ENCODE measurements around the gene MCRS1.
"Not testable (repeated sequence)": the region's sequence is repeated elsewhere in the genome, so short reads cannot be mapped to it uniquely, and the experiment has no call there.

MCRS1 gene, protein sequence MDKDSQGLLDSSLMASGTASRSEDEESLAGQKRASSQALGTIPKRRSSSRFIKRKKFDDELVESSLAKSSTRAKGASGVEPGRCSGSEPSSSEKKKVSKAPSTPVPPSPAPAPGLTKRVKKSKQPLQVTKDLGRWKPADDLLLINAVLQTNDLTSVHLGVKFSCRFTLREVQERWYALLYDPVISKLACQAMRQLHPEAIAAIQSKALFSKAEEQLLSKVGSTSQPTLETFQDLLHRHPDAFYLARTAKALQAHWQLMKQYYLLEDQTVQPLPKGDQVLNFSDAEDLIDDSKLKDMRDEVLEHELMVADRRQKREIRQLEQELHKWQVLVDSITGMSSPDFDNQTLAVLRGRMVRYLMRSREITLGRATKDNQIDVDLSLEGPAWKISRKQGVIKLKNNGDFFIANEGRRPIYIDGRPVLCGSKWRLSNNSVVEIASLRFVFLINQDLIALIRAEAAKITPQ

GRCh38 chr12:49567611-49568441 lies at the start of gene MCRS1:
MCRS1 (minus strand) TSS chr12:49568142; CDS start chr12:49566731, 1,411 bp downstream.
- peak; percentile 81 to 89 (median 83) for DNase-seq

DNA sequence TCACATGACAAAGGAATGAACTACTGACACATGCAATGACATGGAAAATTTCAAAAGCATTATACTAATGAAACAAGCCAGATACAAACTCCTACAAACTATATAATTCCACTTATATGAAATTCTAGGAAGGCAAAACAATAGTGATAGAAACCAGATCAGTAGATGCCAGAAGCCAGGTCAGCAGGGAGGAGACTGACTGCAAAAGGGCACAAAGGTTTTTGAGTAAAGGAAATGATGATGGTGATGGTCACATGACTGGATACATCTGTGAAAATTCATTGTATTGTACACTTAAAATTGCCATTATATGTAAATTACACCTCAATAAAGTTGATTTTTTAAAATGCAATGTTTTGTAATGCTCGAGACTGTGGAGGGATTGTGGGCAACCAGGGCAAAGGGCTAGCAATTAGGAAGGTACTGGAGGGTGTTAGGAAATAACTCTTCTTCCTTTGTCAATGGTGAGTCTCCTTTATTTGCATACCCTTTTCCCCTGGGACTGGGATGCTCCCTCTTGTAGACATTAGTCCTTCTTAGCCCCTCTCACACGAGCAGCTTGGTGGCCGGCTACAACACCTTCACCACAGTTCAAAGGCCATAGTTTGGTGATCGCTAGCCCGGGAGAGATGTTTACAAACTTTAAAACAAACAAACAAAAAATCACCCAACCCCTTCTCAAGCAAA lies 48.7 kb upstream of the MCRS1 start:
- DNase-seq = no peak

- DNase-seq = no peak
Measured at GRCh38 chr12:49615725-49616124, 47.8 kb upstream of the MCRS1 start.

- no peak for DNase-seq
Measured at GRCh38 chr12:49612210-49612609, 44.3 kb upstream of the MCRS1 start.

- not testable (repeated sequence) for DNase-seq
Measured at GRCh38 chr12:49610785-49611184, 42.8 kb upstream of the MCRS1 start.

DNA sequence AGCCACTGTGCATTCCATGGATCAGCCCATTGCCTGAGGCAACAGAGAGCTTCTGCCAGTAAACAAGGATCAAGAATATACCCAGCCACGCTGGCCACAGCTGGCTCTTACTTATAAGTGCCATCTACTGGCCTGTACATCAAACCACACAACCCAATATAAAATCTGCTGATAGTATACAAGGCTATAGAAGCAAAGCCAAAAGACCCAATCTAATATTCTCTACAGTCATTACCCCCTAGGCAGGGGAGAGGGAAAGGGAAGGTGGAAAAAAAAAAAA lies 41.9 kb upstream of the MCRS1 start:
- no peak for DNase-seq

GRCh38 chr12:49609059-49609874 lies 41.3 kb upstream of the MCRS1 start:
- no peak for DNase-seq

DNA sequence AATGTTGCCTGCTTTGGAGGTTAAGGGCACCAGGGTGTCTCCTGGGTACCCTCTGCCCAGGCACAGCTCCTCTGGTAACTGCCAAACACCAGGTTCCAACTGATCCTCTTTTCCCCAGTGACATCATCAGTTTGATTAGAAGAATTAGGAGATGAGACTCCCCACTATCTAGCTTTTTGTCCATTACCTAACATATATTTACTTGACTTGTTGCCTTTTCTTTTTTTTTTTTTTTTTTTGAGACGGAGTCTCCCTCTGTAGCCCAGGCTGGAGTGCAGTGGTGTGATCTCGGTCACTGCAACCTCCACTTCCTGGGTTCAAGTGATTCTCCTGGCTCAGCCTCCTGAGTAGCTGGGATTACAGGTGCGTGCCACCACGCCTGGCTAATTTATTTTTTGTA lies 37.6 kb upstream of the MCRS1 start, which contains the start of gene FAM186B:
TSS of gene FAM186B (minus strand) at position 101 of the 400 bp plus-strand sequence. CDS start 162 bp downstream, outside the sequence.
- not testable (repeated sequence) for DNase-seq

DNA sequence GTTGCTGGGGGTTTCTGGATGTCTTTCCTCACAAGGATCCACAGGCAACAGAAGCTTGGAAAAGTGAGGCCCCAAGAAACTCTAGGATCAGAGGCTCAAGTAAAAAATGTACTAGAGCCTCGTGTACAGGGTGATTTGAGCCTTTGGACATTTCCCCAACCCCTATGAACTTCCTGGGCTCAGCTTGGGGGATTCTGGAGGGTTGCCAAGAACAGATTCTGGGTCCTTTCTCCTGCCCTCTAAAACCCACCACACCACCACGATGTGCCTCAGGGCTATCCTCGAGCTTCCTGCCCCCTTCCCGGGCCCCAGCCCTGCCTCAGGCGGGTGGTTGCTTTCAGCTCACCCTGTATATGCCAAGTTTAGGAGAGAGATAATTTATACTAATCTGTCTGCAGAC lies 36.9 kb upstream of the MCRS1 start:
- no peak for DNase-seq

- no peak for DNase-seq
Measured at GRCh38 chr12:49603721-49604120, 35.8 kb upstream of the MCRS1 start.

DNA sequence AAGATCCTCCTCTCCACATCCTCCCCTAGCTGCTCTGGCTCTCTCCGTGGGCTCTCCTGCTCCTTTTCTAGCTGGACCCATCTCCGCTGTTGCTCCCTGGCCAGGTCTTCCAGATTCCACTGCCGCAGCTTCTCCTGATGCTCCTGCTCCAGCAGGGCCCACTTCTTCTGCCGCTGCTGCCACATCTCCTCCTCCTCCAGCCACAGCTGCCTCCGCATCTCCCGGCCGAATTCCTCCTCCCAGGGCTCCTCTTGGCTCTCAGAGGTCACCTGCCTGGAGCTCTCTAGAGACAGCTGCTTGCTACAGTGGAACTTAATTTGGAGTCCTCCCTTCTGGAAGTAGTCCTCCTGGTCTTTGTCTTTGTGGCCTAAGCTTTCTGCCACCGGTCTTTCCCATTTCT lies 32.0 kb upstream of the MCRS1 start:
- no peak for DNase-seq

GRCh38 chr12:49598527-49598926 lies 30.6 kb upstream of the MCRS1 start:
- DNase-seq = no peak

DNA sequence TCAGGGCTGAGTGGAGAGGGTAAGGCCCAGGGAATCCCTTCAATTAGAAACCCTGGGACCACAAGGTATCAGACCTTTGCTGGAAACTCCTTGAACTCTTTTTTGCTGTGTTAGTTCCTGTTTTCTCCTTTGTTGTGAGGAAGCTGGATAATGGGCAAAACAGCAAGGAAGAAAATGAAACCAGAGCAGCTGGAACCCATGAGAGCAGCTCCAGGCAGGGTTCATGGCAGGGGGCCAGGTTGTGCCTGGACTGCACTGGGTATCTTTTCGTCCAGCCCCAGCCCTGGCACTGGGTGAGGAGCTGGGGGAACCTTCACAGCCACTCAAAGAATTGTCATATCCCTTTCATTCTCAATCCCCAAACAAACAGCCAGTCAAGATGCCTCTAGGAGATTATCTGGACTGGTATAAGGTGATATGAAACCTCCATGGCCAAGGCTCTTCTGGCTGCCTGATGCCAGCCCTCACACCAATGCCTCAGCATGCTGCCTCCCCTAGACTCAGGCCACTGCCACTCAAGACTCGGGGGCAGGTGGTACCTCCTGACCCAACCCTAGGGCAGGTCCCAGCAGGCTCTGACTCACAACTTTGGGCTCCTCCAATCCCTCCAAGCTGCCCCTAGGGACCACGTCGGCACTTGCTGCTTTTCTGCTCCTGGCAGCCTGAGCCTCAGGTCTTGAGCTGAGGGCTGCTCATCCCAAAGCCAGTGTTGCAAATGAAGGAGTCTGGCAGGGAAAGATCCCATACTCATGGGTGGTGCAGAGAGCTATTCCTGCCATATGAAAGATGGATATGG lies 21.0 kb upstream of the MCRS1 start:
- DNase-seq = no peak

DNA sequence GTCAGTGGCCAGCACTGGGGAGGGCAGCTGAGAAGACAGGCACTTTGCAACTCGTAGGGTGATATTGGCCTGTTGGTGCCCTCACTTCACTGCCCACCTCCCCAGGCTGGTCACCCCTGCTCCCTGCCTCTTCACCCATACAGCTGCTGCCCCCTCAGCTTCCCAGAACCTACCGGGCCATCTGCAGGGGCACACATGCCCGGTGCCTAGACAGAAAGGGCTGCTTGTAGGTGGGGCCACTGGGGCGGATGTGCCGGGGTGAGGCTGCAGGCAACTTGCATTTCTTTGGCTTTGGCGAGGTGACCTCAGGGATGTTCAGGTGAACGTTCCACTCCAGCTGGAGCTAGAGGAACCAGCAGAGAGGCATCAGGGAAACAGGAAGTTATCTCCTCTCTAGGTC lies 20.3 kb upstream of the MCRS1 start:
- no peak for DNase-seq

- DNase-seq = no peak
Measured at GRCh38 chr12:49587174-49587908, 19.4 kb upstream of the MCRS1 start.

- DNase-seq = no peak
Measured at GRCh38 chr12:49585477-49586459, 17.8 kb upstream of the MCRS1 start.

DNA sequence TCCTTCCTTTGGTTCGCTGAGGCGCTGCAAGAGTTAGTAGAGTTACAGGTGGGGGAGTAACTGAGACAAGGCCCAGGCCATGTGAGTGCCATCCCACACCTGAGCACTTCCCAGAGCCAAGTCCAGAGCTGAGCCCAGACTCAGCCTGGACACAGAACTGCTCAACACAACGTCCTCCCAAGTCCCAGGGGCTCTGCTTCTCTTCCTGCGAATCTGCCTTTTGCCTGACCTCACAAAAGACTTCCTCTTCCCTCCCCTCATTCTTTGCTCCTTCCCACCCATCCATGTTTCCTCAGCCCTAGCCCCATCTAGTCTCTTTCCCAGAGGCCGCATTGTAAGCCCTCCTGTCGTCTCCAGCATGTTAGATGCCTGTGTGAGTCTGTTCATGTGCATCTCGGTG lies 16.6 kb upstream of the MCRS1 start:
- no peak for DNase-seq

DNA sequence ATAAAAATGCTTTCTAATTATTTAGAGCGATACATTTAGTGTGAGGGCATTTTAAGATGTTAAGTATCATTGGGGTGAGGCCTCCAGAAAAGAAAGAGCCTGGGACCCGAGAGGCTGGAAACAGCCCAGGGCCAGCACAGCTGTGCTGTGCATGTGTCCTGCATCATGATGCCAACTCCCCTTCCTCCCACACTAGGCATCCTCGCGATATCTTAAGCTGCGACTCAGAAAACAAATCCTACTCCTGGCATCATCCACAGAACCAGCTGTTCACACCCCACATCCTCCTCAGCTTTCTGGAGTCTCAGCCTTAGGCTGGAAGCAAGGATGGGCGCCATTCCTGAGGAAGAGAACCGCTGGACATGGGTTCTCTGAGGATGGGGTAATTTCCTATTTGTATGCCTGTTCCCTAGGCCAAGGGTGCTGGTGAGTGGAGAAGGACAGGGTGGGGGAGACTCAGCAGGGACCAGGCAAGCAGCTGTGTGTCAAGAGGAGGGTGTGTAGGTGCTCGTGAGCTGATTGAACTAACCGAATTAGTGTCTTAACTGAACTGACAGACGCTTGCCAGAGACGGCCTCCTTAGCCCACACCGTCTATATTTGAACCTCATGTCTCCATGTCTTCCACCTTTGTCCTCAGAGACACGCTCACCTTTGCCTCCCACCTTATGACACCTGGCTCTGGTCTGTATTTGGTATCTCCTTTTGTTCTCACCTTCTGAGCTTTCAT lies 15.6 kb upstream of the MCRS1 start:
- DNase-seq = no peak

DNA sequence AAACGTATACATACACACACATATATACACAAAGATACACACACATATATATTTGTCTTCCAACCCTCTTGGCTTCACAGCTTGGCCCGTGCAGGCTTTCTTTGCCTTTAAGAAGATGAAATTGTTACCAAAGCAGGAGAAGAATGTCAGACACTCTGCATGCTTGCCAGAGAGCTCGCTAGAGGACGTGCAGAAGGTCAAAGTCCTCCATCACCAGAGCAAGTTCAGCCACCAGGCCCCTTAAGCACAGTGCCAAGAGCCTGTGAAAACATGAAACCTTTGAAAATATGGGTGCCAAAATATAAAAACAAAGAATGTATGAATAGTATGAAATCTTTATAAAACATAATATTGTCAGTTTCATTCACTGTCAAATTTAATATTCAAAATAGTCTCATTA lies 14.9 kb upstream of the MCRS1 start:
- DNase-seq = no peak
